Right lobe of liver (tissue), 6 donors: ENCODE measurements around the gene VPS26B. TPM values are rescaled to one million over a fixed set of nuclear protein-coding genes. Genes with fewer than 3 reads are reported as not detected.
"Not testable (repeated sequence)": the region's sequence is repeated elsewhere in the genome, so short reads cannot be mapped to it uniquely, and the experiment has no call there.

Experiments
- ATAC-seq, 4 donors: fragments of 200-7000 bp; cut with Tn5 transposase; one replicate each; pipeline ENCODE4 v1.9.1; 2020; ENCODE audit warnings: mild to moderate bottlenecking in 4 of 4, moderate library complexity in 4 of 4
- DNase-seq, 3 donors: peaks; one replicate each; pipeline ENCODE4 v3.0.0-alpha.2; 2020
- H3K27ac ChIP-seq, 3 donors: fragments of 200-600 bp; one replicate each; pipeline ENCODE4 v1.8.0; 2022
- H3K27me3 ChIP-seq, 2 donors: fragments of 200-600 bp; one replicate each; pipeline ENCODE4 v1.8.0; 2022
- H3K36me3 ChIP-seq, 4 donors: fragments of 200-600 bp; sonication (generic) in 1 of 4; one replicate each; pipeline versions ENCODE4 v1.5.1 to v1.8.0; 2017 to 2022; ENCODE audit warnings: control low read depth in 1 of 4
- H3K4me1 ChIP-seq, 4 donors: fragments of 200-600 bp; sonication (generic) in 1 of 4; one replicate each; pipeline versions ENCODE4 v1.5.1 to v1.8.0; 2017 to 2022; ENCODE audit warnings: control low read depth in 1 of 4
- H3K4me3 ChIP-seq, 3 donors: fragments of 200-600 bp; one replicate each; pipeline ENCODE4 v1.8.0; 2022
- H3K9me3 ChIP-seq, 4 donors: fragments of 200-600 bp; sonication (generic) in 1 of 4; one replicate each; pipeline versions ENCODE4 v1.5.1 to v1.8.0; 2017 to 2022; ENCODE audit warnings: control low read depth in 1 of 4
- POLR2A ChIP-seq: fragments of 450-650 bp; IDR thresholded peaks from one replicate; pipeline ENCODE4 v1.6.1; 2017; ENCODE audit warnings: antibody characterized with exemption, mild to moderate bottlenecking
- WGBS: methylation state at CpG from one replicate; pipeline ENCODE4 v1.1.6; 2018; ENCODE audit warnings: low coverage, low lambda C conversion rate; ENCODE audit not compliant: insufficient coverage; ENCODE audit errors: missing lambda C conversion rate; 5-methylcytosine and 5-hydroxymethylcytosine counted together
- intact Hi-C, 2 donors: fragments of 100-400 bp; cut with DNase I; formaldehyde crosslinking; loops; one replicate each; pipeline versions ENCODE4 v1.11.2 to v1.14.1; 2022
- total RNA-seq, 6 experiments: library from RNA; depleted of rRNA in 2 of 6; stranded (reverse); fragments of >200 nt in 2 of 6; fragmentation: NEBNext Ultra II Directional in 3 of 6; extraction: Animal tissue kit (Norgen Biotek cat#: 25700) in 3 of 6; gene quantifications; one replicate each; pipeline versions ENCODE4 v1.1.0 to v1.2.4, GENCODE V29; 2016 to 2023
- TF ChIP-seq, protein P1 (sequence below), 4 donors: fragments of 200-600 bp in 3 of 4; fragments of 450-650 bp in 1 of 4; IDR thresholded peaks; one replicate each; pipeline versions ENCODE4 v1.5.1 to v1.8.0; 2016 to 2022; ENCODE audit warnings: antibody characterized with exemption in 4 of 4, mild to moderate bottlenecking in 2 of 4
- donor health status: DM: no; HTN: yes; CAD: no.
- donor health status: DM: no; HTN: no; CAD: no.
- donor health status: DM: no; HTN: no; CAD: no.
- donor health status: DM: no; HTN: yes; CAD: no.
- donor health status: DM: no; HTN: yes; CAD: no.

VPS26B gene
- total RNA-seq, 6 experiments from 2014 or later: 22.6 to 33.7 (median 30.0) TPM

- TF ChIP-seq, protein P1, sequence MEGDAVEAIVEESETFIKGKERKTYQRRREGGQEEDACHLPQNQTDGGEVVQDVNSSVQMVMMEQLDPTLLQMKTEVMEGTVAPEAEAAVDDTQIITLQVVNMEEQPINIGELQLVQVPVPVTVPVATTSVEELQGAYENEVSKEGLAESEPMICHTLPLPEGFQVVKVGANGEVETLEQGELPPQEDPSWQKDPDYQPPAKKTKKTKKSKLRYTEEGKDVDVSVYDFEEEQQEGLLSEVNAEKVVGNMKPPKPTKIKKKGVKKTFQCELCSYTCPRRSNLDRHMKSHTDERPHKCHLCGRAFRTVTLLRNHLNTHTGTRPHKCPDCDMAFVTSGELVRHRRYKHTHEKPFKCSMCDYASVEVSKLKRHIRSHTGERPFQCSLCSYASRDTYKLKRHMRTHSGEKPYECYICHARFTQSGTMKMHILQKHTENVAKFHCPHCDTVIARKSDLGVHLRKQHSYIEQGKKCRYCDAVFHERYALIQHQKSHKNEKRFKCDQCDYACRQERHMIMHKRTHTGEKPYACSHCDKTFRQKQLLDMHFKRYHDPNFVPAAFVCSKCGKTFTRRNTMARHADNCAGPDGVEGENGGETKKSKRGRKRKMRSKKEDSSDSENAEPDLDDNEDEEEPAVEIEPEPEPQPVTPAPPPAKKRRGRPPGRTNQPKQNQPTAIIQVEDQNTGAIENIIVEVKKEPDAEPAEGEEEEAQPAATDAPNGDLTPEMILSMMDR (IDR thresholded peaks at IDR 0.05): no peak
- no peak for TF ChIP-seq POLR2A
- intact Hi-C loops: no loop called here
- no peak overlapping the region for H3K27ac ChIP-seq
- no peaks in the 10 kb centered on the region for H3K36me3 ChIP-seq
- H3K4me1 ChIP-seq: peaks cover 0 to 6% (median 0%) of the 10 kb centered on the region in 4 donors
- WGBS: 78% methylated on average over 3 of the region's 16 CpGs
- H3K9me3 ChIP-seq: no peaks in the 10 kb centered on the region
- ATAC-seq (no peak), DNase-seq (no peak)
- no peaks in the 10 kb centered on the region for H3K27me3 ChIP-seq
- no peak overlapping the region for H3K4me3 ChIP-seq
Observed at GRCh38 chr11:134283461-134284230, 59.2 kb downstream of the VPS26B start.

- ATAC-seq, H3K4me1 ChIP-seq, H3K27me3 ChIP-seq, H3K27ac ChIP-seq, DNase-seq, H3K36me3 ChIP-seq, H3K4me3 ChIP-seq, H3K9me3 ChIP-seq, intact Hi-C loops: not testable (repeated sequence)
- WGBS: 87% methylated on average over 5 of the region's 5 CpGs
Observed at GRCh38 chr11:134284349-134284748, 59.9 kb downstream of the VPS26B start.

DNA sequence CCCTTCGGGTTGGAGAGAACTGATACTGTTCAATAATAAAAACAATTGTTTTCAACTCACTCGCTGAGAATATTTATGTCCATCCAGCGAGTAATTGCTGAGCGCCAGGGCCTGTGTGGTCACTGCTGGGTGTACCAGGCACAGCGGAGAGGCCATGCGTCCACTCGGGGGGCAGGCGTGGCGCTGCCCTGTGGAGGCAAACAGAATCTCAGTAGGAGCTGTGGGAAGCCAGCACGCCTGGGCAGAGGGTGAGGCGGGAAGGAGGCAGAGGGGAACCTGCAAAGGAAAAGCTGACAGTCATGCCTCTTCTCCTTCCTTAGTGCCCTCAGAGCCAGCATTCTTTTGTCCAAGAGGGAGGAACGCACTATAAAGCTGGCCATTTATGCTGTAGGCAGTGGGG lies 63.1 kb downstream of the VPS26B start:
- Histone ChIP-seq H3K4me1 (peaks cover 0 to 5% (median 0%) of the 10 kb centered on the region in 4 donors), H3K27ac (no peak overlapping the region), H3K9me3 (no peaks in the 10 kb centered on the region), H3K4me3 (no peak overlapping the region), H3K27me3 (no peaks in the 10 kb centered on the region), H3K36me3 (no peaks in the 10 kb centered on the region)
- ATAC-seq (no peak), DNase-seq (no peak)
- WGBS: 88% methylated on average over 11 of the region's 12 CpGs
- intact Hi-C loops: no loop called here
- TF ChIP-seq POLR2A: no peak
- TF ChIP-seq, protein P1 (IDR thresholded peaks at IDR 0.05): no peak

- DNase-seq: no peak
- H3K9me3 ChIP-seq: no peaks in the 10 kb centered on the region
- intact Hi-C loops: no loop called here
- no peak for TF ChIP-seq POLR2A
- TF ChIP-seq, protein P1 (IDR thresholded peaks at IDR 0.05): no peak
- no peak overlapping the region for H3K4me3 ChIP-seq
- H3K36me3 ChIP-seq: no peaks in the 10 kb centered on the region
- H3K4me1 ChIP-seq: no peaks in the 10 kb centered on the region
- no peak for ATAC-seq
- H3K27me3 ChIP-seq: no peaks in the 10 kb centered on the region
- WGBS: 79% methylated on average over 7 of the region's 13 CpGs
- H3K27ac ChIP-seq: no peak overlapping the region
Observed at GRCh38 chr11:134288486-134288885, 64.0 kb downstream of the VPS26B start.

DNA sequence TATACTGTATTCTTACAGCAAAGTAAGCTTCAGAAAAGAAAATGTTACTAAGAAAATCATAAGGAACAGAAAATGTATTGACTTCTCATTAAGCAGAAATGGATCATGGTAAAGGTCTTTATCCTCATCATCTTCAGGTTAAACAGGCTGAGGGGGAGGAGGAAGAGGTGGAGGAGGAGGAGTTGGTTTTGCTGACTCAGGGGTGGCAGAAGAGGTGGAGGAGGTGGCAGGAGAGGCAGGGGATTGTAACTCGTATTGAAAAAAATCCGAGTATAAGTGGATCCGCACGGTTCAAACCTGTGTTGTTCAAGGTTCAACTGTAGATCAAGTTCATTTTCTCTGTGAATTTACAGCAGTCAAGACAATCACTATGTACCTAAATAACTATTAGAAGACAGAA lies 64.7 kb downstream of the VPS26B start:
- no peaks in the 10 kb centered on the region for H3K36me3 ChIP-seq
- DNase-seq (no peak), ATAC-seq (no peak)
- no peak overlapping the region for H3K27ac ChIP-seq
- H3K4me3 ChIP-seq: no peak overlapping the region
- no peaks in the 10 kb centered on the region for H3K9me3 ChIP-seq
- 35% methylated on average over 4 of the region's 4 CpGs for WGBS
- intact Hi-C loops: no loop called here
- TF ChIP-seq POLR2A: no peak
- TF ChIP-seq, protein P1 (IDR thresholded peaks at IDR 0.05): no peak
- H3K4me1 ChIP-seq: no peaks in the 10 kb centered on the region
- no peaks in the 10 kb centered on the region for H3K27me3 ChIP-seq
